GM19023 (cell line): Measurements from ENCODE around the gene RPL5.

ENCODE experiments used
- ATAC-seq: cut with Tn5 transposase; IDR thresholded peaks from one replicate; pipeline ENCODE4 v1.9.1; 2021; ENCODE audit warnings: mild to moderate bottlenecking, moderate library complexity; ENCODE audit not compliant: unreplicated experiment

RPL5 gene

GRCh38 chr1:92817986-92818764 is 13.7 kb upstream of the RPL5 start:
- peak; percentile 60 for ATAC-seq

GRCh38 chr1:92820024-92820423 is 11.8 kb upstream of the RPL5 start:
- no peak for ATAC-seq

- ATAC-seq: no peak
Measured at GRCh38 chr1:92820551-92820950, 11.3 kb upstream of the RPL5 start.

GRCh38 chr1:92822879-92823278 is 9.0 kb upstream of the RPL5 start:
- no peak for ATAC-seq

- no peak for ATAC-seq
Measured at GRCh38 chr1:92826792-92827191, 5.0 kb upstream of the RPL5 start.

- ATAC-seq: no peak
Measured at GRCh38 chr1:92831368-92831761, 475 bp upstream of the RPL5 start.

- no peak for ATAC-seq
Measured at GRCh38 chr1:92832537-92833114, 786 bp downstream of the RPL5 start.

GRCh38 chr1:92833840-92834239 is 2.0 kb downstream of the RPL5 start:
- no peak for ATAC-seq

- ATAC-seq: no peak
Measured at GRCh38 chr1:92834617-92835016, 2.8 kb downstream of the RPL5 start.

- no peak for ATAC-seq
Measured at GRCh38 chr1:92837062-92837461, 5.2 kb downstream of the RPL5 start.

- ATAC-seq: no peak
Measured at GRCh38 chr1:92838519-92838918, 6.7 kb downstream of the RPL5 start.

- no peak for ATAC-seq
Measured at GRCh38 chr1:92839442-92839841, 7.6 kb downstream of the RPL5 start.

GRCh38 chr1:92840600-92840999 is 8.8 kb downstream of the RPL5 start:
- no peak for ATAC-seq

GRCh38 chr1:92842082-92843045 is 10.5 kb downstream of the RPL5 start:
- ATAC-seq: no peak

- no peak for ATAC-seq
Measured at GRCh38 chr1:92843046-92843423, 11.2 kb downstream of the RPL5 start.

GRCh38 chr1:92843429-92844352 is 11.9 kb downstream of the RPL5 start:
- no peak for ATAC-seq

GRCh38 chr1:92844439-92844838 is 12.6 kb downstream of the RPL5 start:
- ATAC-seq: no peak

- ATAC-seq: no peak
Measured at GRCh38 chr1:92845908-92846307, 14.1 kb downstream of the RPL5 start.

GRCh38 chr1:92848201-92848600 is 16.4 kb downstream of the RPL5 start:
- ATAC-seq: no peak

- ATAC-seq: no peak
Measured at GRCh38 chr1:92850019-92850418, 18.2 kb downstream of the RPL5 start.

- ATAC-seq: no peak
Measured at GRCh38 chr1:92851729-92852128, 19.9 kb downstream of the RPL5 start.
